ENCODE results near the gene DUSP8.

GRCh38 chr11:1576825-1577224 lies 4.8 kb upstream of the DUSP8 start:
- TF ChIP-seq POLR2A (IDR thresholded peaks at IDR 0.05; ENCODE audit: low read length), result no peak
- no peak for TF ChIP-seq GATA1 (IDR thresholded peaks at IDR 0.05; ENCODE audit: low read depth, low read length)
